Measurements from ENCODE around the gene PPFIBP2. TPM values are rescaled to one million over a fixed set of nuclear protein-coding genes. Genes with fewer than 3 reads are reported as not detected.

The PPFIBP2 gene
- 10 to 100 TPM in 1 of 3 donors, 1 to 10 TPM in 2; 5.5 to 22.6 (median 8.1) TPM for polyA plus RNA-seq

DNA sequence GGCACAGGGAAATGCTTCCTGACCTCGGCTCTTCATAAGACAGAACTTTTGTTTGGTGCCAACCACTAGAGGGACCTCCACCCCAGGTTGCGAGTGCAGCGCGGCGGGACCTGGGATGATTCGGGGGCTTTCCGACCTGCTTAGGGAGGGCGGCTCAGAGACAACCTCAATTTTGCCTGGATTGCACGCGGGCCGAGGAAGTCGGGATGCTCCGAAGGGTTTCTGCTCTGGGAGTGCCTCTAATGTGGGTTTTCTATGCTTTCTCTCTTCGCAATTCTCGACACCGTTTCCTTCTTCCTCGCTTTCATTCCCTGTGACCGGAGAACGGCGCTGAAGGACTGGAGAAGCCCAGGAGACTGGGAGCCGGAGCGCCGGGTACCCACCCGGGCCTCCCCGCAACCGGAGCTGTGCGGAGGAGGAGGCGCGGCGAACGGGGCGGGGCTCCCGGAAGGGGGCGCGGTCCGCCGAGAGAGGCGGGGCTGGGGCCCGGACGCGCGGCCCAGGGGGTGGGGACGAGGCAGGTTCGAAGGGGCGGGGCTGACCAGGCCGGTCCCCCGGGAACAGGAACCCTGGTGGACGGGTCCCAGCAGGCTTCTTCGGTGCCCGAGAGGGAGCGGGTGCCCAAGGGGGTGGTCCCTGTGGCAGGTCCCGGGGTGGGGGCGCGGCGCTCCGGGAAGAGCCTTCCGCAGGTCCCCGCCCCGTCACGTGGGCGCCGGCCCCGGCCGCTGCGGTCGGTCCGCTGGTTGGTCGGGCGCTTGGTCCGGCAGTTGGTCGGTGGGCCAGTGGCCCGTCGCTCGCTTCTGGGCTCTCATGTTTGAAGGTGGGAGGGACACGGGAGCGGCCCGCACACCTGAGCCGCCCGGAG, at the start of gene PPFIBP2:
Gene PPFIBP2, plus strand, starts transcription at position 766 of the 865 bp plus-strand sequence. CDS start 35,477 bp downstream, outside the sequence.
- H3K27ac ChIP-seq (ENCODE audit: low read depth, low read length), result no peak within 1 kb of the TSS
- 0 to 1% (median 0%) methylated on average over 66 to 79 of the region's 79 CpGs for WGBS, 3 donors

GRCh38 chr11:7467652-7468051, 46.1 kb upstream of the PPFIBP2 start:
- no peak overlapping the region for H3K27ac ChIP-seq (ENCODE audit: low read depth, low read length)
- 80 to 92% (median 85%) methylated on average over 2 of the region's 2 CpGs for WGBS, 3 donors

- WGBS, 3 donors, result 88 to 92% (median 89%) methylated on average over 5 of the region's 5 CpGs
- no peak overlapping the region for H3K27ac ChIP-seq (ENCODE audit: low read depth, low read length)
Observed at GRCh38 chr11:7469351-7469865, 44.4 kb upstream of the PPFIBP2 start.

- 85 to 91% (median 86%) methylated on average over 7 of the region's 7 CpGs for WGBS, 3 donors
- no peak overlapping the region for H3K27ac ChIP-seq (ENCODE audit: low read depth, low read length)
Observed at GRCh38 chr11:7471071-7471470, 42.7 kb upstream of the PPFIBP2 start.

- no peak overlapping the region for H3K27ac ChIP-seq (ENCODE audit: low read depth, low read length)
- 31 to 80% (median 64%) methylated on average over 1 of the region's 1 CpG for WGBS, 3 donors
Observed at GRCh38 chr11:7473717-7474116, 40.1 kb upstream of the PPFIBP2 start.

DNA sequence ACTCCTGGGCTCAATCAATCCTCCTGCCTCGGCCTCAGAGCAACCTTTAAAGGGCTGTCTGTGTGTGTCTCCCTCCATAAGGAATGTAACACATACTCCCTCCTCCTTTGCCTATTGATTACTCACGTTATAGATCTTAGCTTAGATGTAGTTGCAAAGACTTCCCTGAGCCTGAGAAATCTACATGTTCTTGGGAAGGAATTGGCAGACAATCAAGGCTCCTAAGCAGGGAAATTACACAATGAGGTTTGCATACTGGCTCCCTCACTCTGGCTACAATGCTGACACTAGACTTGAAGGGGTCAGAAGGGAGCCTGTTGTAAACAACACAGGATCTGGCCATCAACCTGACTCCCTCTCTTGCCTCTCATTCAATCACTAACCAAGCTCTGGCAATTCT, 33.7 kb upstream of the PPFIBP2 start:
- 48 to 60% (median 58%) methylated on average over 2 of the region's 2 CpGs for WGBS, 3 donors
- no peak overlapping the region for H3K27ac ChIP-seq (ENCODE audit: low read depth, low read length)

GRCh38 chr11:7484131-7484530, 29.7 kb upstream of the PPFIBP2 start:
- whole genome bisulfite sequencing, 3 donors, result 63 to 81% (median 65%) methylated on average over 3 of the region's 3 CpGs
- H3K27ac ChIP-seq (ENCODE audit: low read depth, low read length), result no peak overlapping the region

GRCh38 chr11:7484645-7485044, 29.2 kb upstream of the PPFIBP2 start:
- WGBS, 3 donors, result 58 to 76% (median 73%) methylated on average over 3 of the region's 3 CpGs
- H3K27ac ChIP-seq (ENCODE audit: low read depth, low read length), result no peak overlapping the region

DNA sequence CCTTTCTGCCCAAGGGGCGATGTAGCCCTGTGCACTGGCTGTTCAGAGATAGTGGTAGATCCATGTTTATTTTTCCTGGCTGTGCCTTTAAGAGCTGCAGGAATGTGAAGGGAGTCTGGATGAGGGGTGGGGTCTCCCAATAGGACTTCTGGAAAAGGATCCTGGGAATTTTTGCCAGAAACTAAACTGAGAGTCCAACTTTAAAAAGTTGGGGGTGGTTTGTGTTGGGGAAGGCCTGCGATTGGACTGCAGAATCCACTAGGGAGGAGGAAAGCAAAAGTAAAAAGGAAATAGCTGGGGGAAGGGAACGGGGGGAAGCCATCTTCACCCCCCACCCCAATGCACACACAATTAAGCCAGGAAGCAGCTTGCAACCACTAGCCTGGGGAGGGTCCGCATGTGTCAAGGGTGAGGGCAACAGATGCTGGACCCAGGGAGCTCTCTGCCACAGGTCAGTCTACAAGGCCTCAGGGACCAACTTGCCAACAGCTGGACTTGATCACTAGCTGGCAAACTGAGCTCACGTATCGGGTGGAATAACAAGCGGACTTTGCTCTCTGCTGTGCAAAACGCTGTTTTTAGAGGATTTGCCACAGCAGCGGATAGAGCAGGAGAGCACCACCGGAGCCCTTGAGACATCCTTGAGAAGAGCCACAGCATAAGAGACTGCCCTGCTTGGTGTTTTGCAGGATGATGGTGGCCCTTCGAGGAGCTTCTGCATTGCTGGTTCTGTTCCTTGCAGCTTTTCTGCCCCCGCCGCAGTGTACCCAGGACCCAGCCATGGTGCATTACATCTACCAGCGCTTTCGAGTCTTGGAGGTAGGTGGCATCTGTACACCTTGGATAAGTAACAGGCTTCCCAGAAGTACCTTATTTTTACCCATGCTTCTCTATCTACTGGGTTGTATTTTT, 28.4 kb upstream of the PPFIBP2 start, which contains the start of gene OLFML1:
Gene OLFML1, plus strand, starts transcription at position 321 of the 912 bp plus-strand sequence. Its CDS starts 370 bp downstream, at position 691.
- no peak within 1 kb of the TSS for H3K27ac ChIP-seq (ENCODE audit: low read depth, low read length)
- WGBS, 3 donors, result 46 to 57% (median 50%) methylated on average over 15 of the region's 15 CpGs

DNA sequence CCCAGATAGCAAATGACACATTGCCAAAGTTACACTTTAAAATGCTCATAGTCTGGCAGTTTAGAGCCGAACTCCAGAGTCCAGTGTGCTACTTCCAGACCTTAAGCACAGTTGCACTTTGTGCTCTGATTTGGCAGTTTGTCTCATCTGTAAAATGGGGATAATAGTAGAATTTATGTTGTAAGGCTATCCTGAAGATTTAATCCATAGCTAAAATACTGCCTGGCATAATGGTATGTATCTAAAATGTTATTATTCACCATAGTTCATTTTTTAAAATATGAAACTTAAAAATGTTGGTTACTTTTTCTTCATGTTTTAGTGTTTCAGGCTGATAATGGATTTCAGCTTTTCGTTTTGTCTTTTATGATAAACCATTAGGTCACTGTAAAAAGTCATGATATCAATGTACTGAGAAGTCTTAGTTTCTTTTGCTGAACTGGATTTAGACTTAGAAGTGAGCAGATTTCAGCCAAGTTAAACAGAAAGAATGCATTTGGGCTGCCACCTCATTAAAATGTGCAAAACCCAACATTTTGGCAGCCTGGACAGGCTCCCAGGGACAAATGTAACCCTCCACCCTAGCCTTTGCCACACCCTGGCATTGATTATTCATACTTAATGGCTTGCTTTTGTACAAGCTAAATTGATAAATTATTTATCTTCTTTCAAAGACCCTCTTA, 27.6 kb upstream of the PPFIBP2 start:
- WGBS, 3 donors, result 48 to 57% (median 52%) methylated on average over 2 of the region's 2 CpGs
- H3K27ac ChIP-seq (ENCODE audit: low read depth, low read length), result no peak overlapping the region

DNA sequence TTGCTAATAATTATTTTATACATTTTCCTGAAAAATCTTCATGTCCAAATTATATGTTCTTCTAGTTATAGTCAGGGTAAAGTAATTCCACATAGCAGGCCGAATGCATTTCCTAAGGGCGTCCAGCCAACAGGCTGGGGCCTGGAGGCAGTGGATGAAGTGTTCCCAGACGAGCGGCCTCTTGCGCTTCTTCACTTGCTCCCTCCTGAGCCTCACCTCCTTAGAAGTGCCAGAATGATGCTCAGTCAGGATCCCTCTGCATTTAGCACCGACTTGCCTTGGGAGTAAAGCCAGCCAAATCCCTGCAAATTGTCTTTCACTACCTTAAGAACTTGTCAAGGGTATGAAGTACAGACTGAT, 27.0 kb upstream of the PPFIBP2 start:
- no peak overlapping the region for H3K27ac ChIP-seq (ENCODE audit: low read depth, low read length)
- WGBS, 3 donors, result 58 to 75% (median 60%) methylated on average over 6 of the region's 6 CpGs

DNA sequence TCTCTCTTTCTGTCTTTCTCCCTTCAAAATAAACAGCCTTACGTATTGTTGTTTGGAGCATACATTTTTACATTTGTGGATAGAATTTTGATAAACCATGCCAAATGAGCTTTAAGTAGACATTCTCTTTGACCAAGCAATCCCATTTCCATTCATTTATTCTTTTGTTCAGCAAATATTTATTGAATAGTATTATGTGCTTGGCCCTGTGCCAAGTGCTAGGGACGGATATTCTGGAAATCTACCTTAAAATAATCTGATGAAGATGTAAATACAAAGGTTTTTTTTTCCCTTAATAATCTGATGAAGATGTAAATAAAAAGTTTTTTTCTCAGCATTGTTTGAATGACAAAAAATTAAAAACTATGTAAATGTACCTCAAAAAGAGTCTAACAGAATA, 26.4 kb upstream of the PPFIBP2 start:
- no peak overlapping the region for H3K27ac ChIP-seq (ENCODE audit: low read depth, low read length)
- 44 to 64% (median 48%) methylated on average over 2 of the region's 2 CpGs for WGBS, 3 donors

- 57 to 91% (median 88%) methylated on average over 1 of the region's 1 CpG for WGBS, 3 donors
- H3K27ac ChIP-seq (ENCODE audit: low read depth, low read length), result no peak overlapping the region
Observed at GRCh38 chr11:7488681-7489080, 25.1 kb upstream of the PPFIBP2 start.

- 81 to 91% (median 88%) methylated on average over 2 of the region's 2 CpGs for WGBS, 3 donors
- H3K27ac ChIP-seq (ENCODE audit: low read depth, low read length), result no peak overlapping the region
Observed at GRCh38 chr11:7489376-7489775, 24.4 kb upstream of the PPFIBP2 start.

DNA sequence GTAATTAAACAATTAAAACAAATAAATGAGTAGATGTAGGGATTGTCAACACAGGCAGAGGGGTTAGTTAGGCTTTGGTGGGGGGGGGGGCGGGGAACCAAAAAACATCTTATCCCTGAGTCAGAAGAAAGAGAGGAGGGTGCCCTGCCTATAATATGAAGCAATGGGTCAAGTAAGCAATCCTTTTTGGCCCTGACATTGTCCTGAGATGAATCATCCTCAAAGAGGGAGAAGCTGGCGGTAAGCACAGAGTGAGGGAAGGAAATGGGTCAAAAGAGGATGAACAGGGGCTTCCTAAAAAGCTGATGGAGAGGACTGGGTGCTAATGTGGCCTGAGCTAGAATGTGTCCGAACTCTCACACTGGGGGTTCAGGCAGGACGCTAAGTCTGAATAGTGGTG, 23.7 kb upstream of the PPFIBP2 start:
- no peak overlapping the region for H3K27ac ChIP-seq (ENCODE audit: low read depth, low read length)
- WGBS, 3 donors, result 67 to 91% (median 68%) methylated on average over 4 of the region's 4 CpGs

- H3K27ac ChIP-seq (ENCODE audit: low read depth, low read length), result no peak overlapping the region
- WGBS, 3 donors, result 72 to 94% (median 75%) methylated on average over 1 of the region's 1 CpG
Observed at GRCh38 chr11:7490535-7490934, 23.3 kb upstream of the PPFIBP2 start.

GRCh38 chr11:7492253-7492652, 21.5 kb upstream of the PPFIBP2 start:
- WGBS, 3 donors, result 40 to 78% (median 54%) methylated on average over 1 of the region's 1 CpG
- H3K27ac ChIP-seq (ENCODE audit: low read depth, low read length), result no peak overlapping the region

DNA sequence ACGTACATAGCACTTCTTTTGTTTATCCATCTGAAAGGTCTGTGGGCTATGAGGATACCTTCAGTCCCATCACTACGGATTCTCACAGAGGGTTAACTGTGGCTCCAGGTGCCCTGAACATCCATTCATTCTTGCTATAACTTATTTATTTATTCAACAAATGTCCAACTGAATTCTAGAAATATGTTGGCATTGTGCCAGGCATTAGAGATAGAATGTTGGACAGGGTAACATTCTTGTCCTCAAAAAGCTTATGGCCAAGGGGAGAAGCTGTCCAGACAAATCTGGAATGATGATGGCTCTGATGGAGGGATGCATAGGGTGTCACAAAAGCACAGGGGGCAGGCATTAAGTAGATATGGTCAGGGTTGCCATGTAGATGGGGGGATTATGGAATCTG, 20.1 kb upstream of the PPFIBP2 start:
- no peak overlapping the region for H3K27ac ChIP-seq (ENCODE audit: low read depth, low read length)
- WGBS, 3 donors, result 90 to 96% (median 90%) methylated on average over 2 of the region's 2 CpGs

Data from adipose tissue (tissue), 3 donors.